ENCODE measurements around the gene CYP2S1. TPM values are rescaled to one million over a fixed set of nuclear protein-coding genes. Genes with fewer than 3 reads are reported as not detected.
"Not testable (repeated sequence)": the region's sequence is repeated elsewhere in the genome, so short reads cannot be mapped to it uniquely, and the experiment has no call there.

CYP2S1 gene
- total and polyA plus RNA-seq, 2 of the 4 experiments (the other 2 are of a cell fraction), result 0.54 to 2.1 TPM

DNA sequence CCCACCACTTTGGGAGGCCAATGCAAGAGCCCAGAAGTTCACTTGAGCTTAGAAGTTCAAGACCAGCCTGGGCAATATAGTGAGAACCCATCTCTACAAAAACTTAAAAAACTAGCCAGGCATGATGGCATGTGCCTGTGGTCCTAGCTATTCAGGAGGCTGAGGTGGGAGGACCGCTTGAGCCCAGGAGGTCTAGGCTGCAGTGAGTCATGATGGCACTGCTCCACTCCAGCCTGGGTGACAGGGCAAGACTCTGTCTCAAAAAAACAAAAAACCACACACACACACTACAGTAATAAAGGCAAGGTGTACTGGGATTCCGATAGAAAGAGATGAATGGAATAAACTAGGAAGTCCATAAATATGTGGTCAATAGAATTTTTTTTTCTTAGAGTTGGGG, 43.2 kb upstream of the CYP2S1 start:
- intact Hi-C loops (cut with micrococcal nuclease), result no loop called here
- DNase-seq (no peak), ATAC-seq (ENCODE audit: low read depth) (no peak)
- Histone ChIP-seq H4K5ac (ENCODE audit: low read depth, low read length) (no peak overlapping the region), H3K14ac (replicated peaks; ENCODE audit: low read depth, low read length) (no peak overlapping the region), H3K56ac (ENCODE audit: extremely low read depth, insufficient read depth, low read length) (no peak overlapping the region), H3K4ac (ENCODE audit: low read depth, low read length) (no peak overlapping the region), H4K8ac (ENCODE audit: low read depth in 2 of 2, low read length in 2 of 2) (no peak overlapping the region), H3K4me2 (ENCODE audit: low read depth, low read length) (no peak overlapping the region), H3K9me1 (ENCODE audit: insufficient read depth, low read length) (no peaks in the 10 kb centered on the region), H3K4me3 (ENCODE audit: insufficient read depth, low read depth, low read length) (no peak overlapping the region), H2BK120ac (ENCODE audit: low read depth, low read length) (no peak overlapping the region), H2AK5ac (ENCODE audit: low read depth, low read length) (no peak overlapping the region), H3K23ac (ENCODE audit: low read depth, low read length) (no peak overlapping the region), H2BK5ac (ENCODE audit: low read depth, low read length, poor library complexity, severe bottlenecking) (no peak overlapping the region), H3K9ac (ENCODE audit: low read depth, low read length) (no peak overlapping the region), H3K4me1 (ENCODE audit: control insufficient read depth, insufficient read depth, low read length) (no peaks in the 10 kb centered on the region), H3K27ac (ENCODE audit: insufficient read depth, low read length) (no peak overlapping the region), H2AK9ac (replicated peaks; ENCODE audit: low read depth, low read length, poor library complexity) (no peak overlapping the region), H2BK15ac (ENCODE audit: low read depth, low read length) (no peak overlapping the region), H3K18ac (ENCODE audit: low read depth, low read length) (no peak overlapping the region), H3K27me3 (ENCODE audit: control insufficient read depth, insufficient read depth, low read length) (no peaks in the 10 kb centered on the region; the same call in 1 of the 2 replicates), H3K9me3 (ENCODE audit: control insufficient read depth, insufficient read depth, low read length) (no peaks in the 10 kb centered on the region), H2AFZ (replicated peaks; ENCODE audit: low read length, poor library complexity) (no peak overlapping the region), H4K20me1 (ENCODE audit: insufficient read depth, low read length) (no peaks in the 10 kb centered on the region), H4K91ac (ENCODE audit: insufficient read depth, low read depth, low read length) (no peak overlapping the region), H2BK20ac (ENCODE audit: low read depth, low read length) (no peak overlapping the region), H3K36me3 (ENCODE audit: control insufficient read depth, insufficient read depth, low read length) (no peaks in the 10 kb centered on the region), H3K79me1 (ENCODE audit: low read depth in 1 of 2, low read length in 2 of 2) (no peaks in the 10 kb centered on the region)
- BruUV-seq (replicated peaks), result no TSS peak
- ChIA-PET POLR2A (ENCODE audit: unreplicated experiment) (no interaction called here), CTCF (interaction anchor here (1.3 kb wide), 1 partner anchor 515 kb away, joined by 3 read pairs; no protein-coding TSS in a partner anchor)
- WGBS, 2 experiments (ENCODE audit: extremely low coverage in 2 of 2, insufficient read length in 1 of 2), result no CpG with 5 or more reads among the region's 2 CpGs
- dilution Hi-C loops (cut with HindIII; ENCODE audit: low sequenced_read_pairs, unreplicated experiment), result no loop called here
- in situ Hi-C loops (cut with MboI; ENCODE audit: low sequenced_read_pairs), result loop anchor here (10.0 kb wide), 1 partner anchor 495 kb away; no protein-coding TSS in a partner anchor
- TF ChIP-seq, protein P1, sequence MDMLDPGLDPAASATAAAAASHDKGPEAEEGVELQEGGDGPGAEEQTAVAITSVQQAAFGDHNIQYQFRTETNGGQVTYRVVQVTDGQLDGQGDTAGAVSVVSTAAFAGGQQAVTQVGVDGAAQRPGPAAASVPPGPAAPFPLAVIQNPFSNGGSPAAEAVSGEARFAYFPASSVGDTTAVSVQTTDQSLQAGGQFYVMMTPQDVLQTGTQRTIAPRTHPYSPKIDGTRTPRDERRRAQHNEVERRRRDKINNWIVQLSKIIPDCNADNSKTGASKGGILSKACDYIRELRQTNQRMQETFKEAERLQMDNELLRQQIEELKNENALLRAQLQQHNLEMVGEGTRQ (IDR thresholded peaks at IDR 0.05; ENCODE audit: low read depth, low read length), result no peak
- TF ChIP-seq POLR2A (IDR thresholded peaks at IDR 0.05; ENCODE audit: low read depth, low read length) (no peak), RCOR1 (IDR thresholded peaks at IDR 0.05; ENCODE audit: insufficient replicate concordance, low read length) (no peak)

DNA sequence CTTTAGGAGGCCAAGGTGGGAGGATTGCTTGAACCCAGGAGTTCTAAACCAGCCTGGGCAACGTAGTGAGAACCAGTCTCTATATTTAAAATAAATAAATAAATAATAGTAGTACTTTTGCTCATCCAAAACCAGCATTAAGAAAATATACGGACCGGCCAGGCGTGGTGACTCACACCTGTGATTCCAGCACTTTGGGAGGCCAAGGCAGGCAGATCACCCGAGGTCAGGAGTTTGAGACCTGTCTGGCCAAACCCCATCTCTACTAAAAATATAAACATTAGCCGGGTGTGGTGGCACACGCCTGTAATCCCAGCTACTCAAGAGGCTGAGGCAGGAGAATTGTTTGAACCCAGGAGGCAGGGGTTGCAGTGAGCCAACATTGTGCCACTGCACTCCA, 42.0 kb upstream of the CYP2S1 start:
- DNase-seq; H3K4me3 ChIP-seq (ENCODE audit: insufficient read depth, low read depth, low read length); H3K23ac ChIP-seq (ENCODE audit: low read depth, low read length); H2AFZ ChIP-seq (replicated peaks; ENCODE audit: low read length, poor library complexity); H3K14ac ChIP-seq (replicated peaks; ENCODE audit: low read depth, low read length); H2BK20ac ChIP-seq (ENCODE audit: low read depth, low read length); H3K4me1 ChIP-seq (ENCODE audit: control insufficient read depth, insufficient read depth, low read length); H4K91ac ChIP-seq (ENCODE audit: insufficient read depth, low read depth, low read length); H3K9me3 ChIP-seq (ENCODE audit: control insufficient read depth, insufficient read depth, low read length); H2BK5ac ChIP-seq (ENCODE audit: low read depth, low read length, poor library complexity, severe bottlenecking); POLR2A ChIA-PET (ENCODE audit: unreplicated experiment); H3K18ac ChIP-seq (ENCODE audit: low read depth, low read length); H3K4ac ChIP-seq (ENCODE audit: low read depth, low read length); H4K8ac ChIP-seq (ENCODE audit: low read depth in 2 of 2, low read length in 2 of 2); H3K27ac ChIP-seq (ENCODE audit: insufficient read depth, low read length); H3K79me1 ChIP-seq (ENCODE audit: low read depth in 1 of 2, low read length in 2 of 2); ATAC-seq (ENCODE audit: low read depth); BruUV-seq (replicated peaks); H4K20me1 ChIP-seq (ENCODE audit: insufficient read depth, low read length); H2AK5ac ChIP-seq (ENCODE audit: low read depth, low read length); intact Hi-C loops (cut with micrococcal nuclease); H4K5ac ChIP-seq (ENCODE audit: low read depth, low read length); H3K4me2 ChIP-seq (ENCODE audit: low read depth, low read length); H3K9me1 ChIP-seq (ENCODE audit: insufficient read depth, low read length); dilution Hi-C loops (cut with HindIII; ENCODE audit: low sequenced_read_pairs, unreplicated experiment); in situ Hi-C loops (cut with MboI; ENCODE audit: low sequenced_read_pairs); H3K9ac ChIP-seq (ENCODE audit: low read depth, low read length); H3K36me3 ChIP-seq (ENCODE audit: control insufficient read depth, insufficient read depth, low read length); H3K27me3 ChIP-seq (ENCODE audit: control insufficient read depth, insufficient read depth, low read length); H2BK15ac ChIP-seq (ENCODE audit: low read depth, low read length); H2BK120ac ChIP-seq (ENCODE audit: low read depth, low read length); CTCF ChIA-PET; H3K56ac ChIP-seq (ENCODE audit: extremely low read depth, insufficient read depth, low read length); H2AK9ac ChIP-seq (replicated peaks; ENCODE audit: low read depth, low read length, poor library complexity): not testable (repeated sequence)
- 72% methylated on average over 2 of the region's 7 CpGs; no CpG with 5 or more reads in 1 of the 2 experiments for WGBS, 2 experiments (ENCODE audit: extremely low coverage in 2 of 2, insufficient read length in 1 of 2)
